ENCODE data around the gene TMCC2.
"Not testable (repeated sequence)": the region's sequence is repeated elsewhere in the genome, so short reads cannot be mapped to it uniquely, and the experiment has no call there.

TMCC2 gene

GRCh38 chr1:205227584-205228013 is at the start of gene TMCC2:
Gene TMCC2, plus strand, starts transcription at chr1:205227946. Its CDS starts 619 bp downstream, at chr1:205228565.
- Histone ChIP-seq H3F3A (ENCODE audit: insufficient read depth, low read length) (peaks cover 38% of the 10 kb centered on the region), H3K79me2 (ENCODE audit: low read length) (peaks cover 27% of the 10 kb centered on the region), H3K4me2 (ENCODE audit: low read depth, low read length) (peak within 1 kb of the TSS; percentile 96), H3K9me2 (replicated peaks; ENCODE audit: insufficient read depth, low read length) (no peaks in the 10 kb centered on the region), H3K27ac (ENCODE audit: low read length) (peak within 1 kb of the TSS; percentile 16; the same call in 1 of the 2 replicates), H3K27me3 (replicated peaks; ENCODE audit: insufficient read depth, low read length) (peaks cover 8% of the 10 kb centered on the region; the same call in 1 of the 2 replicates), H2AFZ (ENCODE audit: low read length) (peak within 1 kb of the TSS; percentile 88), H3K9ac (ENCODE audit: low read length) (peak within 1 kb of the TSS; percentile 47; the same call in 1 of the 2 replicates), H3K9me3 (replicated peaks; ENCODE audit: insufficient read depth, low read length) (no peaks in the 10 kb centered on the region), H3K4me3 (ENCODE audit: low read length) (peak within 1 kb of the TSS; percentile 72), H3K4me1 (ENCODE audit: low read length) (peaks cover 20% of the 10 kb centered on the region), H4K20me1 (ENCODE audit: insufficient read depth, low read length) (no peaks in the 10 kb centered on the region), H3K36me3 (replicated peaks; ENCODE audit: insufficient read depth, low read length) (no peaks in the 10 kb centered on the region)
- TF ChIP-seq EZH2phosphoT487 (IDR thresholded peaks at IDR 0.05; ENCODE audit: low read length): no peak
- no peak for TF ChIP-seq EZH2 (optimal IDR thresholded peaks at IDR 0.05; ENCODE audit: low read depth, low read length)
- no peak for TF ChIP-seq CTCF (IDR thresholded peaks at IDR 0.05; ENCODE audit: low read length)
- DNase-seq: peak; percentile 98

- H3K4me3 ChIP-seq (ENCODE audit: low read length): no peak overlapping the region
- H3K27me3 ChIP-seq (replicated peaks; ENCODE audit: insufficient read depth, low read length): no peaks in the 10 kb centered on the region
- no peaks in the 10 kb centered on the region for H3K79me2 ChIP-seq (ENCODE audit: low read length)
- no peaks in the 10 kb centered on the region for H3K9me3 ChIP-seq (replicated peaks; ENCODE audit: insufficient read depth, low read length)
- H3K9ac ChIP-seq (ENCODE audit: low read length): no peak overlapping the region
- no peaks in the 10 kb centered on the region for H3K9me2 ChIP-seq (replicated peaks; ENCODE audit: insufficient read depth, low read length)
- TF ChIP-seq EZH2 (optimal IDR thresholded peaks at IDR 0.05; ENCODE audit: low read depth, low read length) (no peak), CTCF (IDR thresholded peaks at IDR 0.05; ENCODE audit: low read length) (no peak)
- no peaks in the 10 kb centered on the region for H3K36me3 ChIP-seq (replicated peaks; ENCODE audit: insufficient read depth, low read length)
- H3F3A ChIP-seq (ENCODE audit: insufficient read depth, low read length): no peaks in the 10 kb centered on the region
- peaks cover 7% of the 10 kb centered on the region for H3K4me1 ChIP-seq (ENCODE audit: low read length)
- no peak overlapping the region for H3K4me2 ChIP-seq (ENCODE audit: low read depth, low read length)
- H3K27ac ChIP-seq (ENCODE audit: low read length): no peak overlapping the region
- no peak overlapping the region for H2AFZ ChIP-seq (ENCODE audit: low read length)
- no peak for DNase-seq
- no peaks in the 10 kb centered on the region for H4K20me1 ChIP-seq (ENCODE audit: insufficient read depth, low read length)
These were observed 47.9 kb upstream of the TMCC2 start for GRCh38 chr1:205179842-205180241.

GRCh38 chr1:205180331-205180730 is 47.4 kb upstream of the TMCC2 start:
- not testable (repeated sequence) for H3K4me2 ChIP-seq (ENCODE audit: low read depth, low read length); H3K27me3 ChIP-seq (replicated peaks; ENCODE audit: insufficient read depth, low read length); H3K9ac ChIP-seq (ENCODE audit: low read length); H4K20me1 ChIP-seq (ENCODE audit: insufficient read depth, low read length); H3K4me1 ChIP-seq (ENCODE audit: low read length); H3K9me3 ChIP-seq (replicated peaks; ENCODE audit: insufficient read depth, low read length); H3K79me2 ChIP-seq (ENCODE audit: low read length); H3K4me3 ChIP-seq (ENCODE audit: low read length); H2AFZ ChIP-seq (ENCODE audit: low read length); H3K36me3 ChIP-seq (replicated peaks; ENCODE audit: insufficient read depth, low read length); DNase-seq; H3K9me2 ChIP-seq (replicated peaks; ENCODE audit: insufficient read depth, low read length); H3F3A ChIP-seq (ENCODE audit: insufficient read depth, low read length); H3K27ac ChIP-seq (ENCODE audit: low read length)

- H3K79me2 ChIP-seq (ENCODE audit: low read length): peaks cover 12% of the 10 kb centered on the region
- no peaks in the 10 kb centered on the region for H4K20me1 ChIP-seq (ENCODE audit: insufficient read depth, low read length)
- no peaks in the 10 kb centered on the region for H3K9me3 ChIP-seq (replicated peaks; ENCODE audit: insufficient read depth, low read length)
- no peak overlapping the region for H2AFZ ChIP-seq (ENCODE audit: low read length)
- no peak overlapping the region for H3K27ac ChIP-seq (ENCODE audit: low read length)
- peaks cover 7% of the 10 kb centered on the region for H3K4me1 ChIP-seq (ENCODE audit: low read length)
- no peaks in the 10 kb centered on the region for H3K36me3 ChIP-seq (replicated peaks; ENCODE audit: insufficient read depth, low read length)
- TF ChIP-seq EZH2phosphoT487 (IDR thresholded peaks at IDR 0.05; ENCODE audit: low read length): no peak
- no peak for TF ChIP-seq CTCF (IDR thresholded peaks at IDR 0.05; ENCODE audit: low read length)
- TF ChIP-seq EZH2 (optimal IDR thresholded peaks at IDR 0.05; ENCODE audit: low read depth, low read length): no peak
- no peak overlapping the region for H3K4me3 ChIP-seq (ENCODE audit: low read length)
- DNase-seq: no peak
- H3K27me3 ChIP-seq (replicated peaks; ENCODE audit: insufficient read depth, low read length): no peaks in the 10 kb centered on the region
- H3K9ac ChIP-seq (ENCODE audit: low read length): no peak overlapping the region
- H3K4me2 ChIP-seq (ENCODE audit: low read depth, low read length): no peak overlapping the region
- H3K9me2 ChIP-seq (replicated peaks; ENCODE audit: insufficient read depth, low read length): no peaks in the 10 kb centered on the region
- no peaks in the 10 kb centered on the region for H3F3A ChIP-seq (ENCODE audit: insufficient read depth, low read length)
These were observed 44.8 kb upstream of the TMCC2 start for GRCh38 chr1:205182930-205183329.
